Peyer's patch (tissue), 4 donors: Measurements from ENCODE around the gene ZFR.

Experiments used
- CTCF ChIP-seq, 6 experiments: fragments of 450-650 bp in 4 of 6; fragments of 200-600 bp in 2 of 6; sonication (generic) in 1 of 6; IDR thresholded peaks; one replicate each; pipeline ENCODE4 v1.5.1; 2017 to 2019; ENCODE audit warnings: antibody characterized with exemption in 6 of 6, mild to moderate bottlenecking in 3 of 6, moderate library complexity in 1 of 6
- POLR2A ChIP-seq, 2 donors: fragments of 450-650 bp; IDR thresholded peaks; one replicate each; pipeline ENCODE4 v1.5.1; 2017; ENCODE audit warnings: antibody characterized with exemption in 2 of 2, mild to moderate bottlenecking in 2 of 2, moderate library complexity in 2 of 2

GRCh38 chr5:32343058-32343672 lies 101.4 kb downstream of the ZFR start:
- TF ChIP-seq CTCF (IDR thresholded peaks at IDR 0.05) = no peak
- TF ChIP-seq POLR2A (IDR thresholded peaks at IDR 0.05) = no peak
